HUDEP-2 (cell line): ENCODE data around the gene PRAC2.

Source experiments
- DNase-seq, 76 experiments: peaks; one replicate each; lab custom pipeline; 2025; ENCODE audit not compliant: unreplicated experiment in 76 of 76; lab: John Stamatoyannopoulos, UW

Gene PRAC2

DNA sequence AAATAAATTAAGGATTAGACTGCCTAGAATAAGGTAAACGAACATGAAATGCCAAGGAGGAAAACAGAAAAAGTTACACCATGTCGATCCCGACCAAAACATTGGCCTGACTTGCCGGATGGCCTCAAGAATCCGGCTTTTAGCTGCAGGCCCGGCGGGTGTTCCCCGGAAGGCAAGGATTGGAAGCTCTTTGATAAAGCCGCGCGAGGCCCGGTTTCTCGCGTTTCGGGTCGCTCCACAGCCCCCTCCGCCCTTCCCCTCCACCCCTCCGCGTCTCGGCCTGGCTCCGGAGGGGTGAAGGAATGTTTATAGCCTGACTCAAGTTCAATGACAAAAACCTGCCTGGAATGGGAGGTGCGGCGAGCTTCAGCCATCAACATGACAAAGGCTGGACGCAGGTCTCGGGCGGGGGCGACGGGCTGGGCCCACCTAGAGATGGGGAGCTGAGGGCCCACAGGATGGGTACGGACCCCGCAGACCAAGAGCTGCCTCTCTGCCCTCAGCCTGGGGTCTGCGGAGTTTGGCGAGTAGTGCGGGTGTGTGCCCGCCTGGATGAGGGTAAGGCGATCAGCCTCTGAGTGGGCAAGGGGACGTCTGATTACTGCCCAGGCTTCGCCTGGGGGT, 3.2 kb upstream of the PRAC2 start:
- no peak for DNase-seq

DNA sequence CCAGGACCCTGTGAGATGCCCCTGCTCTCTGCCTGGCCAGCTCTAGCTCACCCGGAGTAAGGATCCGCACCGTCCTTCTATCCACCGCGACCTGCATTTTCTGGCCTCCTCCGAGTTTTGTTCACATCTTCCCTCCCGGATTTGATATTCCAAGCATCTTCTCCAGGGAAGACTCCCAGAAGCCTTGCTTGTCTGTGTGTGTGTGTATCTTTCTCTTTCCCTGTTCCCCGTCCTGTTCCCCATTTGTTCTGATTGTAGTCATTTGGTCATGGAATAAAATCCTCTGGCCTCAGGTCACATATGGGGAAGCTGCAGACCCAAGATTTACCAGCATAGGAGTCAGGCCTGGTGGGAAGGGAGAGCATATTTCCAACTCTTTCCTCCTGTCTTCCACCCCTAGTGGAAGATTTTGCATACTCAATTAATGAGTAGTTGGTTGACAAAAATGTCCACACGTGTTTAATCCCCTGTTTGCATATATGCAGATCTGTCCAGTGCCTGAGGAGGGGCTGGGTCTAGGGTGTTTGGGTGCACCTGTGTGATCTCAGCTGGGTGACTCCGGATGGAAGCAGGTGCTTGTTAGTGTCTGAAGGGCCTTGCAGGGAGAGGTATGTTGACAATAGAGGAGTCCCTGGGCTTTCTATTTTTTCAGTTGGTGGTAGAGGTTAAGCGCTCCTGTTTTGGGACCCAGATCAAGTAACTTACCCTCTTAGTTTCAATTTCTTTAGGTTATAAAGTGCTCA, 2.5 kb upstream of the PRAC2 start:
- no peak for DNase-seq

DNA sequence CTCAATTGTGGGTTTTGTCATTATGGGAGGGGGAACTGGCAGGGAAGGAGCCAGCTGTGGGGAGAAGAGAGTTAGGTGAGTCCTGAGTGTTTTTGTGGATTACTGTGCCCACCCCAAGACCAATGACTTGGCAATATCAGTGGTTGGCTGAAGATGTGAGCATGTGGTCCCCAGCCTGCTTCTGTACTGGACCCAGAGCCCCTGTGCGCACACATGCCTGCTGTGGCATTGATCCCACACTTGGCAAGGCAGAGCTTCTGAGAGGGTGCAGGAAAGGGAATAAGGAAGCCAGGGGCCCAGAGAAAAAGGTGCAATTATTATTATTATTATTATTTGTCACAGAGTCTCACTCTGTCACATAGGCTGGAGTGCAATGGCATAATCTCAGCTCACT, 2.0 kb upstream of the PRAC2 start:
- DNase-seq, result no peak

DNA sequence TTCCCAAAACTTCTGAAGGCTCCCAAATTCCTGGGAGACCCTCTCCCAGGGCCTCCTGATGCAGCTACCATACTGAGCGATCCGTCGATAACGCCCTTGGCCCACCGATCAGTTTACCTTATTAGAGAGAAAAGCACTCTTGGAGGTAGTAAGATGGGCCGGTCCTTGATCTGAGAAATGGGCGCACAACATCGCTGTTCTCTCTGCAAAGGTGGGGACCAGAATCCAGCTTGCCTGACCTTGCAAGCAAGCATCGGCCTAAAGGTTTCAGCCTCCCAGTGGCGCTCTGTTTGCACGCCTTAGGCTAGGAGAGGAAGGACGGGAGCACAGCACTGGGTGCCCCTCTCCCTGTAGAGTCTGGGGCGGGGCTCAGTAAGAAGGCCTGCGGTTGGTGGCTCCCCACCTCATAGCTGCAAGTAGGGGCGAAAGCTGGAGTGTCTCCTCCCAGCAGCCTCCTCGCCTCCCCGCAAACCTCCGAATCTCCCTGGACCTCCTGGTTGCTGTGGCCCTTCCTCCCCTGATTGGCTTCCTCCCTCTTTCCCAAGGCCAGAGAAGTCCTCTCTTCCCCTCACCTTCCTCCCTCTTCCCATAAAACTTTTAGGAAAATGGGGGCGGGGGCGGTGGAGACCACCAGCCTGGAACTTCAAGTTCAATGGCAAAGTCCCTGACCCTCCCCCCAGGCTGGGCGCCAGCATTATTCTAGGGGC, 631 bp upstream of the PRAC2 start, which contains the start of gene PRAC1:
Gene PRAC1 (minus strand): TSS at position 318 of the 707 bp plus-strand sequence. CDS start 126 bp downstream, at position 192.
- no peak for DNase-seq

DNA sequence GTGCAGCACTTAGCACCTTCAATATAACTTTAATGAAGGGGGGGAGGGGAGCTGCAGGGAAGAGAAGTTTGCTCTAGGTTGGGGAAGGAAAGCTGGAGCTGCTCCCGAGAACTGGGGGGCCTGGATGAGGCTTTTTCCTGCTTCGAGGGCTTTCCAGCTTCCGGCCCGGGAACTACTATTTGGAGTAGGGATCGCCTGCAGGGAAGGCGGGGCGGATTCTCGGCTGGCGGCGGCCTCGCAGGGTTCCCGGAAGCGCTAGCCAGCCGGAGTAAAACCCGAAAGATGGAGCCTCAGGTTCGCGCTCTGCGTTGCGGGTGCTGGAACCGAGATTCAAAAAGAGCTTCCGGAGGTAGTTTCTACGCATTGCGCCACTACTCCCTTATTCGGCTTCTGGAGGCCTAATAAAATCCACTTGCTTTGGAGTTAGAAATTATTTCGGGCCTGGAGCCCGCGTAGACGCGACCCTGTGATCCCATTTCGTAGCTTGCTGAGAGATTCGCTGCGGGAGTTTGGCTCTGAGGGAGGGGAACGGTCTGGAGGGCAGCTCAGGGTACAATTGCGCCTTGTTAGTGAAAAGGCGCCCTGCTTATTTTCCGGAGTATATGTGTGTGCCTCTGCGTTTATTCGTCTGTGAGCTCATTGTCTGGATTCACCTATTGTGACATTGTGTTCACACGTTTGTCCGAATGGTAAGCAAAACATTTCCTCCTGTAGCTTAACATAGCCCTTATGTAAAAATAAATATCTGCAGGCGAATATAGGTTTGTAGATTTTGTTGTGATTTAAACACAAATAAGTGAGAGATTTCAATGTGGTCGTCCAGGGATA, 652 bp downstream of the PRAC2 start:
- no peak for DNase-seq

DNA sequence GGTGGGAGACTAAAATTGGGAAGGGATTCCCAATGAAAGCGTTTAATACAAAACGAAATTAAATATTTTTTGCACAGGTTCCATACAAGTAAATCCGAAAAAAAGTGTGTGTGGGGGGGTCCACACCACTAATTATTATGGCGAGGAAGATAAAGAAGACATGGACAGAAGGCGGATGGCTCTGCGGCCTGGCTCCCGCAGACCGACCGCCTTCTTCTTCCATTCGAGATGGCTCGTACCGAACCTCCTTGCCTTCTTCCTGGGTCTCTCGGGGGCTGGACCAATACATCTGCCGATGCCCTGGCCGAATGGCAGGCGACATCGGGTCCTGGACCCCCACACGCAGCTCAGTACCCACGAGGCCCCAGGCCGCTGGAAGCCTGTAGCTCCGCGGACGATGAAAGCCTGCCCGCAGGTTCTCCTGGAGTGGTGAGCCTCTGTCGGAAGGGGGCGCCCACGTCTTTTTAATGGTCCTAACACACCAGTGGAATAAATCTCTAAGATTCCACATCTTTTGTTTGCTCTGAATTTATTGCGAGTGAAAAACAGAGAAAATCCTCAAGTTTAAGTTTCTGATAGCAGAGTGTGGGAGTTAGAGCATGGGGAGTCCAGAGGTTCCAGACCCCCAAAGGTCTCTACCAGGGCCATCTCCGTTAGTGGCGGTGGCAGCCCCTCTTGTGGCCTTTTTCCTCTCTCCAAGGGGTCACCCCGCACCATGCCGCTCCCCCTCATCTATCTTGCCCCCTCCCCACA, 1.4 kb downstream of the PRAC2 start:
- peak in 56 of 76 experiments; percentile 0 to 82 (median 47) for DNase-seq

DNA sequence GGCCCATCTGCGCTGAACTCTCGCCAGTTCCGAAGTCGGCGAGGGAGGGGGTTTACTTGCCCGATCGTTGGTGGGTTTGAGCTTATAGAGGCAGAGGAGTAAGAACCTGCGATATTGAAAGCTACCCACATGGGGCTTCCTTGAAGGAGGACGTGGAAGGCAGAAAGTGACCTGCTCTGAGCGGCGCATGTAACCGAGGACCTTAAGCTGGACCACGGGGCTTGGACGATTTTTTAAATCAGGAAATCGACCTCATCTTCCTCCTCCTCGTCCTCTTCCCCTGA, 2.0 kb downstream of the PRAC2 start:
- DNase-seq, result no peak

DNA sequence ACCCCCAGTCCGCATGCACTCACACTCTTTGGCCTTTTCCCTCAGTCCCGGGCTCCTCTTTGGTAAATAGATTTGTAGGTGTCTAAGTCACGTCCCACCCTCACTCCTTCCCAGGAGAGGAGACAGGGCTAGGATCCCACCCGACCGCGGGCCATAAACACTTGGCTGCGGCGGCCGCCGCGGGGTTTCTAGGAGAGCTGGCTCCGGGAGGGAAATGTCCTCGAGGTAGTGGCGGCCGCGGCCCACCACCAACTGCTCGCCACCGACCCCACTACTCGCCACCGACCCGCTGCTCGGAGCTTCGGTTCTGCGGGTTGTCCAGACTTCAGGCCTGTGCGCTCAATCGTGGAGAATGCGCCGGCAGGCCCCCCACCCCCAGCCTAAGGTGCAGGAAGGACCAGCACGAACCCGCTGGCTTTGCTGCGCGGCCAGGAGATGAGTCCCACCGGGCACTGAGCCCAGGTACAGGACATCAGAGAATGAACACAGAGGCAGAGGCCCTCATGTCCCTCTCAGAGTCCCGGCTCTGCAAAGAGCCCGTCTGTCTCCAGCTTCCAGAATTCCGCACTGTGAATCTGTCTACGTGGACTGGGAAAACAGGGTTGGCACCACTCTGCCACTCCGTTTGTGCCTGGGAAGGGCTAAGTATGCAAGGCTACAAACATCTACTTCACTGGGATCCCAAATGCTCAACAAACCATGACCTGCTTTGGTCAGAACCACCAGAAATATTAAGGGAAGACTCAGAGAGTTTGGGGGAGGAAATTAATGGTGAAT, 2.5 kb downstream of the PRAC2 start:
- no peak for DNase-seq

DNA sequence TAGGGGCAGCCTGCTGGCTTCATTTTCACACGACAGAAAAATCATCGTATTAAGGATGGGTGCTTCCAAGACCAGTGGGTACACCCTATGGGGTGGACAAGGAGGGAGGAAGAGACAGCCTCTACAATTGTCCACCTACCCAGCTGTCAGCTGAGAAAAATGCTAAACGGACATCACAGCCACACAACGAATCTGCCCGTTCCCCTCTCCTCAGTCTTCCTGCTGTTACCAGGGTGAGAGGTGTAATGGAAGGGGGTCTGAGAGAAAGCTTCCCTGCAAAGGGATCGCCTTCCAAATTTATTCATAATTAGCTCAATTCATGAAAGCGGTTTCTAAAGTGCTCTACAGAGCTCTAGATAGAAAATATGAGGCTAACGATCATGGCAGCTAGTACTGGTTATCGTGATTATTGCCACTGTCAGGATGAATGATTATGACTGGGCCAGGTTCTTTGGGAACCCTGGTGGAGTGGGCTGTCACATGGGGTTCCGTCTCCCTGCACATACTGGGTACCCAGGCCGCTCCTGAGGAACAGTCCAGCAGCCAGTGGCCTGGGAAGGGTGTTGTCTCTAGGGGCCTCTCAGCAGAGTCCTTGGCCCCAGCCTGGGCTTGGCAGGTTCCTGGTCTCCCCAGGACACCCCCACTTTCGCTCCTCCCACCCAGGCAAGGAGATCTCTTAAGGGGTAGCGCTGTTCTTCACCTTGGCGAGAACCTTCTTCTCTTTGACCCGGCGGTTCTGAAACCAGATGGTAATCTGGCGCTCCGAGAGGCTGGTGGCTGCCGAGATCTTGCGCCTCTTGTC, 3.3 kb downstream of the PRAC2 start:
- DNase-seq, result no peak

DNA sequence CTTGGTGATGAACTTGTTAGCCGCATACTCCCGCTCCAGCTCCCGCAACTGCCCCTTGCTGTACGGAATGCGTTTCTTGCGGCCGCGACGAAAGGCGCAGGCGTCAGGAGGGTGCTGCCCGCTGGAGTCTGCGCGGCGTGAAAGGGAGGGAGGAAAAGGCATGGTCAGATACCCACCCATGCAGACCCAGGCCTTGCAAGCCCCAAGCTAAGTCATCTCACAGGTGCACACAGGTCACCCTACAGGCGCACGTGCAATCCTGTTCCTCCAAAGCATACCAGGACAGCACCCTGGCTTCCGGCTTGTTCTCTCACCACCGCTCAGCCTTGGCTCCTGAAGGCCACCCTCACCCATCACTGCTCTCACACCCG, 3.9 kb downstream of the PRAC2 start:
- DNase-seq, result no peak

DNA sequence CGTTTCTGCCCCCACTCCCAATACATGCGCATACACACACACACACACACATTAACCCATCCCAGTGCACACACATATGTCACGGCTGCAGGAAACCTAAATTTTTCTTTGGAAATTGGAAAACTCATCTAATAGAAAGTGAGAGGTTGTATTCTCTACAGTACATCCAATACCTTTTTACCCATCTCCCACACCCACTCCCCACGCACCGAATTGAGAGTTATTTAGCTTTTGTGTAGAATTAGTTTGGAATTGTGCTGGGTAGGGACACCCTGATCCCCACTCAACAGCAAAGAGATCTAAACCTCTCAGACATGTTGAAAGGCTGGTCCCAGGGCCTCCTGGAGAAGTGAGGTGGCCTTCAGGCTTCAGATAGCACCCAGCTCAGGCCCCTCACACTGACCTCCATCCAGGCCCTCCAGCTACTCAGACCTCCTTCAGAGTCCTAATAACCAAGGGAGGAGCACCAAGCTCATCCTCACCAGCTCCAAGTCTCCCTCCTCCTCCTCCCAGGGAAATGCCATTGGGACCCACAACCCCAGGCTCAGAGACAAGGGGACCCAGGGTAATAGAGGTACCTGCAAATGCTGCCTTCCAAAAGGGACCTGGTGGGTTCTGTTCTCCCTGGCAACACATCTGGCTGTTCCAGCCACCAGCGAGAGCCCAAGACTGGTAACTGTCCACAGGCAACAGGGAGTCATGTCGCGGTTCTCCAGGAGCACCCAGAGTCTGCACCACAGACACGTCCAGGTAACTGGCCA, 4.6 kb downstream of the PRAC2 start:
- DNase-seq, result no peak

DNA sequence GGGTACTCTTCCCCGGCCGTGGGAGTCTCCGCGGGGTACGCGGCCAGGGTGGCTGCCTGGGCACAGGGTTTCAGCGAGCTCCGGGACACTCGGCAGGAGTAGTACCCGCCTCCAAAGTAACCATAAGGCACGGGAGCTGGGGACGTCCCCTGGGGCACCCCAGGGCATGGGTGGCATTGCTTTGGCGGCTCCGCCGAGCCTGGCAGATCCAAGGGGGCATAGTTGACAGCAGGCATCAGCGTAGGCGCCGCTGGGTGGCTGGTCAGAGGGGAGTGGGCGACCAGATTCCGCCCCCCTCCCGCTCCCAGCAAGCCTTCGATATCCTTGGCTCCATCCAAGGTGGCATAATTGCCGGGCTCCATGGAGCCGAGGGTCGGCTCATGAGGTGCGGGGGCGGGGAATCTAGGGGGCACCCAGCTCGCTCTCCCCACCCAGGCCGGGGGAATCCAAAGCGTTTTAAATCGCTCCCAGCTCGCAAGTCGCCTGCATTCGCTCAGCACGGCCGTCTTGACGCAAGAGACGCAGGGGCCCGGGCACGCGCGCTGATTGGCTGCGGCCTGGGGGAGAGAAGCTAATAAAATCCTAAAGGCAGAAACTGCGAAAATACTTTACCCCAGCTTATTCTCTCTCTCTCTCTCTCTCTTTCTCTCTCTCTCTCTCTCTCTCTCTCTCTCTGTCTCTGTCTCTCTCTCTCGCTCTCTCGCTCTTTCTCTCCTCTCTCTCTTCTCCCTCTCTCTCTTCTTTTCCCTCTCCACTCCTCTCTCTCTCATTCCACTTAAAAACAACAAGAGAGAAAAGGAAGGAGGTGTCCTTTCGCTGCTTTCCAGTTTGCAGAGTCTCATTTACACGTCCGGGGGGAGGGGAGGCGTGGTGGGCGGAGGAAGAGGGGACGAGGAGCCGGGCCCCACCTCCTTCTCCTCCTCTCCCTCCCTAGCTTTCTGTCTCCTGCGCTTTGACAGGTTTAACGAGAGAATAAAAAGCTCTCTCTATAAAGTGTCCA, 5.5 kb downstream of the PRAC2 start, which contains the start of gene HOXB13:
Gene HOXB13 (minus strand): TSS at position 519 of the 1,000 bp plus-strand sequence. CDS start 157 bp downstream, at position 362.
- DNase-seq, result no peak

DNA sequence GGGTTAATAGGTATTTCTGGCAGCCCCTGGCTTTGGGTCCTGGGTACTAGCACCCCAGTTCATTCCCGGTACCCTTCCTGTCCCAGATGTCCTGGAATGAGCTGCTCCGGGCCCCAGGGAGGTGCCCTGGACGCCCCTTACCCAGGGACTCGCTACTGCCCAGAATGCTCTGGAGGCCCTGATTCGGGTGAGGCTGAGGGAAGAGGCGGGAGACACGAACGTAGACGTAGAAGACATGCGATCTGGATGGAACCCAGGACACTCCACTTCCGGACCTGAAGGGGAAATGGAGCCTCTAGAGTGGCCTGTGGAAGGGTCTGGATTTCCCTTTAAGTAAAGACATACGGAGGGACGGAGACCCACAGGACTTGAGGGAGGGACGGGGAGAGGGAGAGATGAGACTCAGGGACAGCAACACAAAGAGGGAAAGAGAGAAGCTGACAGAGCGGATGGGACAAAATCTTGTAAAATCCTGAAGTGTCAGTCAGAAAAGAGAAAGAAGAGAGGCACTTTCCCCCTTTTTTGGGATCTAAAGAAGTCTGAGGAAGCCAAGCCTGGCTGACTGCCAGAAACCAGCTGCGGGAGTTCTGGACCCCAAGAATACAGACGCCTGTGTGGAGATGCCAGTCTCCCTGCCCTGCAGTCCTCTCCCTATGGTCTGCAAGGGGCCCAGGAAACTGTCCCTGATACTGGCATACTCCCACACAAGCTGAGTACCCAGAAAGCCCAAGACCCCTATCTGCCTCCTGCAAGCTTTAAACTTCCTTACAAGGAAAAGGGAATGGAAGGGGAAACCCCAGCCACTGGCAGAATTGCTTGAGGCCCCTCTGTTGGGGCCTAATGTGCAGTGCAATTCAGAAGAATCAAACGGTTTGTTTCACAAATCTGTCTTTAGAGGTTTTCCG, 6.6 kb downstream of the PRAC2 start:
- DNase-seq, result no peak

DNA sequence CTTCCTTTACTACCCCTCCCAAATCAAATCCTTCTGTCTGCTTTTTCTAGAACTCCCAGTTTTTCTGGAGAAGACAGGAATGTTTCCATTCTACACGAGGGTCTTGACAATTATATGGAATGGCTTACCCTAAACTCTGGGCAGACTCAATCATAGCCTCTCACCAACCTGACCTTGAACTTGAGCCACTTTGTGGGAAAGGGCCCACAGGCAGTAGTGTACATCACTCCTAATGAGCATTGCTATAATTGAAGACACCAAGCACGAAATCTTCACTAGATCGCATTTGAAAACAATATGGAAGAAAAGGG, 7.2 kb downstream of the PRAC2 start:
- no peak for DNase-seq

DNA sequence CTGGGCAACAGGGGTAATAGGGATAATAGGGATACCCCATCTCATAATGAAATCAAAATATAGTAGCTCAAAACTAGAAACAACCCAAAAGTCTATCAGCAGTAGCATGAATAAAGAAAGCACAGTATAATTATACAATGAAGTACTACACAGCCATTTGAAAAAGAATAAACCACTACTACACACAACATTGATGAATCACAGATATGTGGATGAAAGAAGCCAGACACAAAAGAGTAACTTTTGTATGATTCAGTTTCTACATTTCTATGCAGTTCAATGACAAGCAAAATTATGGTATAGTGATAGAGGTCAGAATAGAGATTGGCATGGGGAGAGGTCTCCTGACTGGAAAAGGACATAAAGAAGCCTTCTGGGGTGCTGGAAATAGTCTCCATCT, 8.4 kb downstream of the PRAC2 start:
- DNase-seq, result no peak
